Measurements from ENCODE around the gene SDC3. TPM values are rescaled to one million over a fixed set of nuclear protein-coding genes. Genes with fewer than 3 reads are reported as not detected.
A peak's percentile ranks its signal among the peaks of the same experiment; 100 is the strongest.
"Not testable (repeated sequence)": the region's sequence is repeated elsewhere in the genome, so short reads cannot be mapped to it uniquely, and the experiment has no call there.

SDC3 gene
- total RNA-seq, 1 donor from 2014 or later: 0.71 TPM

GRCh38 chr1:30950700-30951099 is 42.1 kb upstream of the SDC3 start:
- Mint-ChIP-seq H3K4me1 (peaks cover 4% of the 10 kb centered on the region), H3K4me3 (no peak overlapping the region), H3K9me3 (no peaks in the 10 kb centered on the region), H3K27ac (no peak overlapping the region), H3K36me3 (ENCODE audit: low read depth) (peaks cover 78% of the 10 kb centered on the region), H3K27me3 (no peaks in the 10 kb centered on the region)
- POLR2A ChIA-PET: no interaction called here
- no peak for DNase-seq
- CTCF ChIA-PET: no interaction called here
- ATAC-seq (ENCODE audit: low read depth): no peak
- TF ChIP-seq CTCF (IDR thresholded peaks at IDR 0.05): no peak
- intact Hi-C loops (cut with micrococcal nuclease): no loop called here

GRCh38 chr1:30950053-30950452 is 41.5 kb upstream of the SDC3 start:
- Mint-ChIP-seq H3K9me3 (no peaks in the 10 kb centered on the region), H3K27me3 (no peaks in the 10 kb centered on the region), H3K4me1 (peaks cover 4% of the 10 kb centered on the region), H3K27ac (no peak overlapping the region), H3K4me3 (no peak overlapping the region), H3K36me3 (ENCODE audit: low read depth) (peaks cover 82% of the 10 kb centered on the region)
- ATAC-seq (ENCODE audit: low read depth) (no peak), DNase-seq (no peak)
- ChIA-PET POLR2A (no interaction called here), CTCF (no interaction called here)
- TF ChIP-seq CTCF (IDR thresholded peaks at IDR 0.05): no peak
- intact Hi-C loops (cut with micrococcal nuclease): no loop called here

GRCh38 chr1:30949487-30949838 is 40.9 kb upstream of the SDC3 start:
- H3K36me3 Mint-ChIP-seq (ENCODE audit: low read depth): peaks cover 84% of the 10 kb centered on the region
- POLR2A ChIA-PET: not testable (repeated sequence)

GRCh38 chr1:30948813-30949486 is 40.4 kb upstream of the SDC3 start:
- H3K27ac Mint-ChIP-seq: not testable (repeated sequence)

More at GRCh38 chr1:30949487-30949838, 40.9 kb upstream of the SDC3 start:
- CTCF ChIA-PET; H3K4me3 Mint-ChIP-seq; H3K27me3 Mint-ChIP-seq; DNase-seq; H3K9me3 Mint-ChIP-seq; H3K4me1 Mint-ChIP-seq; ATAC-seq (ENCODE audit: low read depth); H3K27ac Mint-ChIP-seq; intact Hi-C loops (cut with micrococcal nuclease): not testable (repeated sequence)

GRCh38 chr1:30948278-30948677 is 39.7 kb upstream of the SDC3 start:
- DNase-seq: no peak
- Mint-ChIP-seq H3K9me3 (no peaks in the 10 kb centered on the region), H3K4me3 (no peak overlapping the region), H3K27ac (no peak overlapping the region), H3K36me3 (ENCODE audit: low read depth) (peaks cover 84% of the 10 kb centered on the region), H3K4me1 (peaks cover 4% of the 10 kb centered on the region), H3K27me3 (no peaks in the 10 kb centered on the region)
- intact Hi-C loops (cut with micrococcal nuclease): no loop called here
- POLR2A ChIA-PET: no interaction called here
- TF ChIP-seq CTCF (IDR thresholded peaks at IDR 0.05): no peak
- no peak for ATAC-seq (ENCODE audit: low read depth)
- CTCF ChIA-PET: no interaction called here

More at GRCh38 chr1:30948813-30949486, 40.4 kb upstream of the SDC3 start:
- H3K4me3 Mint-ChIP-seq; CTCF ChIA-PET; H3K9me3 Mint-ChIP-seq; H3K27me3 Mint-ChIP-seq; intact Hi-C loops (cut with micrococcal nuclease); POLR2A ChIA-PET; H3K4me1 Mint-ChIP-seq; DNase-seq: not testable (repeated sequence)
- H3K36me3 Mint-ChIP-seq (ENCODE audit: low read depth): peaks cover 84% of the 10 kb centered on the region
- peak; percentile 18 for ATAC-seq (ENCODE audit: low read depth)

GRCh38 chr1:30947212-30947611 is 38.7 kb upstream of the SDC3 start:
- intact Hi-C loops (cut with micrococcal nuclease): no loop called here
- H3K4me1 Mint-ChIP-seq: peaks cover 4% of the 10 kb centered on the region
- DNase-seq (no peak), ATAC-seq (ENCODE audit: low read depth) (no peak)
- H3K9me3 Mint-ChIP-seq: no peaks in the 10 kb centered on the region
- H3K36me3 Mint-ChIP-seq (ENCODE audit: low read depth): peaks cover 84% of the 10 kb centered on the region
- H3K27me3 Mint-ChIP-seq: no peaks in the 10 kb centered on the region
- no peak for TF ChIP-seq CTCF (IDR thresholded peaks at IDR 0.05)
- CTCF ChIA-PET: no interaction called here
- POLR2A ChIA-PET: interaction anchor here (0.6 kb wide), 1 partner anchor 12 kb away, joined by 3 read pairs; no protein-coding TSS in a partner anchor
- no peak overlapping the region for H3K27ac Mint-ChIP-seq
- no peak overlapping the region for H3K4me3 Mint-ChIP-seq

Data from activated B cell treated with CpG ODN at 0.5 μM for 24 hours (primary cell).